Measurements from ENCODE around the gene ATP11C.
"Not testable (repeated sequence)": the region's sequence is repeated elsewhere in the genome, so short reads cannot be mapped to it uniquely, and the experiment has no call there.

ATP11C gene

GRCh38 chrX:139877710-139878414 is 55.0 kb downstream of the ATP11C start:
- DNase-seq (ENCODE audit: low read depth): no peak
- H3K4me3 ChIP-seq (ENCODE audit: low read length): no peak overlapping the region
- TF ChIP-seq CTCF (IDR thresholded peaks at IDR 0.05; ENCODE audit: insufficient read depth, low read depth, low read length, missing control alignments): no peak

GRCh38 chrX:139875841-139876240 is 57.0 kb downstream of the ATP11C start:
- no peak for TF ChIP-seq CTCF (IDR thresholded peaks at IDR 0.05; ENCODE audit: insufficient read depth, low read depth, low read length, missing control alignments)
- no peak for DNase-seq (ENCODE audit: low read depth)
- no peak overlapping the region for H3K4me3 ChIP-seq (ENCODE audit: low read length)

- no peak for TF ChIP-seq CTCF (IDR thresholded peaks at IDR 0.05; ENCODE audit: insufficient read depth, low read depth, low read length, missing control alignments)
- DNase-seq (ENCODE audit: low read depth): no peak
- H3K4me3 ChIP-seq (ENCODE audit: low read length): no peak overlapping the region
These were observed 63.1 kb downstream of the ATP11C start for GRCh38 chrX:139869796-139870195.

GRCh38 chrX:139864640-139865039 is 68.2 kb downstream of the ATP11C start:
- TF ChIP-seq CTCF (IDR thresholded peaks at IDR 0.05; ENCODE audit: insufficient read depth, low read depth, low read length, missing control alignments): no peak
- H3K4me3 ChIP-seq (ENCODE audit: low read length): no peak overlapping the region
- no peak for DNase-seq (ENCODE audit: low read depth)

GRCh38 chrX:139862208-139862607 is 70.6 kb downstream of the ATP11C start:
- no peak for TF ChIP-seq CTCF (IDR thresholded peaks at IDR 0.05; ENCODE audit: insufficient read depth, low read depth, low read length, missing control alignments)

GRCh38 chrX:139856826-139857225 is 76.0 kb downstream of the ATP11C start:
- DNase-seq (ENCODE audit: low read depth); H3K4me3 ChIP-seq (ENCODE audit: low read length): not testable (repeated sequence)

More at GRCh38 chrX:139862208-139862607, 70.6 kb downstream of the ATP11C start:
- no peak for DNase-seq (ENCODE audit: low read depth)
- H3K4me3 ChIP-seq (ENCODE audit: low read length): no peak overlapping the region

- no peak overlapping the region for H3K4me3 ChIP-seq (ENCODE audit: low read length)
- DNase-seq (ENCODE audit: low read depth): no peak
- no peak for TF ChIP-seq CTCF (IDR thresholded peaks at IDR 0.05; ENCODE audit: insufficient read depth, low read depth, low read length, missing control alignments)
These were observed 81.1 kb downstream of the ATP11C start for GRCh38 chrX:139851730-139852129.
